ENCODE measurements around the gene ATXN2. TPM values are rescaled to one million over a fixed set of nuclear protein-coding genes. Genes with fewer than 3 reads are reported as not detected.

Gene ATXN2
- polyA plus RNA-seq, 4 donors: 67.8 to 92.8 (median 83.5) TPM

DNA sequence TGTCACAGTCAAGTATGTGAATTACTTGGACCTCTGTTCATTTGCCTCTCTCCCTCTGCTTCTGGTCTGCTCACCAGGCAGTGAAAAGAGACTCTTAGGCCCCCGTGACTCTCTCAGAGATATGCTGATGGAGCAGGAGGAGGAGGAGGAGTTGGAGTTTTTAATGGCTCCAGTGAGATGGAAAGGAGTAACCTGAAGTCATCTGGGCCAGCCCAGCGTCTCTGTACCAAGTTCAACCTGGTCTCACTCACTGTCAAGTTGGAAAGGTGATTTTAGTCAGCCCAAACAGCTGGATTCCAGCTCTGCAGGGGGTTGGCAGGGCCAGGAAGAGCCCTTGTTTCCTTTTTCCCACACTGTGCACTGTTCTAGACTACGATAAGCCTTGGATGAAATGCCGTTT is 144.8 kb downstream of the ATXN2 start:
- no peak for DNase-seq (ENCODE audit: low read depth in 4 of 4, low spot score in 3 of 4)

DNA sequence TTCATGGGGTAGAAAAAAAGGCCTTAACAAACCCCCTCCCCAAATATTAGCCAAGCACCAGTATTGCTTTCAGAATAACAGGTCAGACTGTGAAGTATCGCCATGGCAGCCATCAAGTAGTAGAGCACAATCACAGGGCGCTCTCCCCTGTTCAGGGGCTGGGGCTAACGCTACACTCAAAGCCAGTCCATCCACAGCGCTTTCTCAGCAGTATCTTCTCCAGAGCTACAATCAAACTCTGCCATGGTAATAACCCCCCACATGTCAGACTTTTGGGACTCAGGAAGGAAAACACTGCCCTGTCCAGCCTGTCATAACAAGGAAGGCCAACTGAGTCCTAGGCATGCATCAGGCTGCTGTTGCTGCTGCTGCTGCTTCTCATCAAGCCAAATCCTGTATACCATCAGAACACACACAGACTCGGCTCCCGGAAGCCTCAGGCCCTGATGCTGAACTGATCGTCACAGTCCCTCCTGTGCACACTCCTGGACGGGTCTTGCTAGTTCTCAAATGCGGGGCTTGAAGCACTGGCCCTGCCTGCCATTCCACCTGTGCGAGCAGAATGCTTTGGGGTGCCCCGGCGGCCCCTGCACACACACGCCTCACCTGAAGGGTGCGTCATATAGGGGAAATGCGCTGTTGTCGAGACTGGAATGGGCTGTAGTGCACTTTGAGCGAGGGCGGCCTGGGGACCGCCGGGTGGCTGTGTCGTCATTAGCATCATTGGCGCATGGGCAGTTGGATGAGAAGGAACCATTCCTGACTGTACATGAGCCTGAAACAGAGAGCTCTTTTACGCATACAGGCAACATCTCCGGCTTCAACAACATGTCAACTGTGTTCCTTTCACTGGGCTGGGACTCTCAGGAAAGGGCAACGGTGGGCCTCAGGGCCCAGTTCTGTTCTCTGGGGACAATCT is 145.8 kb downstream of the ATXN2 start:
- no peak for DNase-seq (ENCODE audit: low read depth in 4 of 4, low spot score in 3 of 4)

DNA sequence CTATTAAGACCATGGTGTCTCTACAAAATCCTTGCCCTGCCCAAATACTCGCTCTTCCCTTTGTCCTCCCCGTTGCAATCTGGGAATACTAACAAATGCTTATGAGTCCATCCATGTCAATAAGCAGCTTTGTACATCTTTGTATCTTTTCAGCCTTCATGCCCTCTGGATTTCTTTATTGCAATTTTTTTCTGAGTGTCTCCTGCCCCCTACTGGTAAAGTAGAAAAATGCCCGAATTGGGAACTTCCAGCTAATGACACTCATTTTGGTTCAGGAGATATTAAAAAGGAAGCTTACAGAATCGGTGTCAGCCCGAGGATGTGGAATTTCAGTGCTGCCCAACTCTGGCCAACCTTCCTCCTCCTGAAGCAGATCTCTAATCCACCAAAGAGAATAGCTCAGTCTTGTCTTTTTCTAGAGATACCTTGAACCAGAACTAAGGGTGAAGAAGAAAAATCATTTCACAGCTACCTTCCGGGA is 147.4 kb downstream of the ATXN2 start:
- no peak for DNase-seq (ENCODE audit: low read depth in 4 of 4, low spot score in 3 of 4)

DNA sequence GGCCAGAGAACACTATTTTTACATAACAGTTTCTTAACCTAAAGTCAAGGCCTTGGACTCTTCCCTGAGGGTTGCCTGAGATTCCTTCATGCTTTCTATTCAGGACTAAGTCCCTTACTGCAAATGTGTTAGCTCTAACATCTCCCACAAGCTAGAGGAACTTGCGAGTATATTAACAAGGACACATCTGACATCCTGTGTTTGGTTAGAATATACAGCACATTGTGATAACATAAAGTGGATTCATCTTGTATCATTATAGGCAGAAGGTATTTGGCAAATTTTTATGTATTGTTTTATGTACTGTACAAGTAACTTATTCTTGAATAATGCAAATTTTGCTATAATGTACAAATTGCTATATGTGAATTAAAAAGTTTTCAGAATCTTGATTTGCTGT is 147.9 kb downstream of the ATXN2 start:
- DNase-seq (ENCODE audit: low read depth in 4 of 4, low spot score in 3 of 4): no peak

DNA sequence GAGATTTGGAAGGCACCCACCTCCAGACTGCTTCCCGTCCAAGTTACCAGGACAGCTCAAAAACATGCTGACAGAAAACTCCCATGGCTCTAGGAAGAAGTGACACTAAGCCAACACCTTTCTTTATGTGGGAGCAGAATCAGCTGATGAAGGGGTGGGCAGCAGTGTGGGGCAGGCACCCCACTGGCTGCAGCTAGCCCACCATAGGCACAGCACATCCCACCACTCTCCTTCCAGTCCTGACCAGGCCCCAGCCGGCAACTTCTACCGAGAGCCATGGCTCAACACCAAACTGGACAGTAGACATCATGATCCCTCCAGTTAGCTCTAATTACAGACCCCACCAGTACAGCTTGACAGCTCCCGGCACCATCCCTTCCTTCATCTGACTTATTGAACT is 148.4 kb downstream of the ATXN2 start:
- no peak for DNase-seq (ENCODE audit: low read depth in 4 of 4, low spot score in 3 of 4)

DNA sequence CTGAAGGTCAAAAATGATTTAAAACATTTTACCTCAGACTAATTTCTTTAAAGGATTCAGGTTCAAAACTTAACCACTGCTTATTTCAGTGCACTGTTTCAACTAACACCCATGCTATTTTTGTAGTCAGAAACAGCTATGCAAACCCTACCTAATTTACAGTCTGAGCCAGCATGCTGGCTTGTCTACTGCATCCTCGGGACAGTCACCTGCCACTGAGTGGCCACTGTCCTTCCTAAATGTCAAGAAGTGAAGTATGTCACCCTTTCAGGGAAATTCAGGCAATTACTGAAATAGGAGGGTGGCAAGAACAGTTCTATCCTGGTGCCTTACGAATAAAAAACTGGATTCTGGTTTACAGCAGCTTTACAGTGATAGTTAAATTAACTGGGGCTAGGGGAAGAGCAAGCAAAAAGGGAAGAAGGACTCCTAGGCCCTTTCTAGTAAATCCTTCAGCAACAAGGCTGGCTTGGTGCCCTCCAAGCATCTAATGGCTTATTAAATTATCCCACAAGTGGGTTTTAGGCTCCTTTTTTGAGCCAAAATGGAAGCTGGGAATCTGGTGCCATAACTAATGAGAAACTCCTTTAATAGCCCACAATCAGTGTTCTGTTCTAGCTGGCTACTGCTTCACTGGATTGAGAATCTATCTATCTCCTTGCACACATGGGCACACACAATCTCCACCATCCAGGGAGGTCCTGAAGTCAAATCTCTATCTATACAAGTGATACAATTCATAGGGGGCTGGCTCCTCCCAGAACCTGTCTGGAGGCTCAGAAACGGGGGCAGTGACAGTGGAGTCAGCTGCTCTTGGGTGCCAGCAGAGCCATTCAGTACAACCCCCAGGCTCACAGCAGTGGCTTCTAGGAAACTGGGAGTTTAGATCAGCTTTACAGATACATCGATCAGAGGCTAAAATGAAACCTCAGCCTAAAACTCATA is 150.0 kb downstream of the ATXN2 start:
- DNase-seq (ENCODE audit: low read depth in 4 of 4, low spot score in 3 of 4): no peak

DNA sequence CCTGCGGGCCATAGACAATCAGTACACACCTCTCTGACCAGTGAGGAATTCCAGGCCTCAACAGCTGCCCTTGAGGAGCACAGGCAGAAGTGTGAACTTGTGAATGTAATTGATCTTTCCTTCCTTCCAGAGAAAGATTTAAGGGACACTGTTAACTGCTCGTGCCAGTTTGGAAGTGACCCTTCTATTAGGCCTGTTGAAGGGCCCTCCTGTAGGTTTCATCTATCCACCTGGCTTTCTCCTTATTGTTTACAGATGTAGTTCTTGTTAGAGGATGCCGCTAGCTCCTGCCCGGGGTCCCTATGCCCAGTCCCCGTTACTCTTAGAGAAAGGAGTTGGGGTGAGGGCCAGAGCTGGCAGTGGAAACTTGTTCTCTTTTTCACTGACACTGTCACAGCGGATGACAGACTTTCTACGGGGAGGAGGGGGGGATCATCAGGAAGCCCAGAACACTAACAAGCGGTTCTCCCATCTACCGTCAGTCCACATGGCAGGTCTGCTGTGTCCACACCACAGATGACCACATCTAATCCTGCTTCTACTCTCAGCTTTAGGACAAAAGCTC is 150.8 kb downstream of the ATXN2 start:
- DNase-seq (ENCODE audit: low read depth in 4 of 4, low spot score in 3 of 4): no peak

DNA sequence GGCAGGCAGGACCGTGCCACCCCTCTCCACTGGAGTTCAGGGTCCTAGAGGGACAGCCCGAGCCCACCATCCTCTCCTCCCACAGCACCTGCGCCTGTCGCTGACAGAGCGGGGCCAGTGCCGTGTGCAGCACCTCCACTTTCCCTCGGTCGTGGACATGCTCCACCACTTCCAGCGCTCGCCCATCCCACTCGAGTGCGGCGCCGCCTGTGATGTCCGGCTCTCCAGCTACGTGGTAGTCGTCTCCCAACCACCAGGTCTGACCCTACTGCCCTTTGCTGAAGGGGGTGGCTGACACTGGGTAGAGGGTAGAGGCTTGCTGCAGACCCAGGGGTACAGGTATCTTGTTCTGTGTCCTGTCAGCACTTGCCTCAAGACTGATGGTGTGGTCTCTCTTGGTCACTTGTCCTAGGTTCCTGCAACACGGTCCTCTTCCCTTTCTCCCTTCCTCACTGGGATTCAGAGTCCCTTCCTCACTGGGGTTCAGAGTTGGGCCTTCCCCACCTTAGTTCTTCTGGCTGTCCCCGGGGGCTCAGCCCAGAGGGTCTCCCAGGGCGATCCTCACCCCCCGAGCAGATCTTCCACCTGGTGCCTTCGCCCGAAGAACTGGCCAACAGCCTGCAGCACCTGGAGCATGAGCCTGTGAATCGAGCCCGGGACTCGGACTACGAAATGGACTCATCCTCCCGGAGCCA is 151.4 kb downstream of the ATXN2 start:
- DNase-seq (ENCODE audit: low read depth in 4 of 4, low spot score in 3 of 4): no peak

DNA sequence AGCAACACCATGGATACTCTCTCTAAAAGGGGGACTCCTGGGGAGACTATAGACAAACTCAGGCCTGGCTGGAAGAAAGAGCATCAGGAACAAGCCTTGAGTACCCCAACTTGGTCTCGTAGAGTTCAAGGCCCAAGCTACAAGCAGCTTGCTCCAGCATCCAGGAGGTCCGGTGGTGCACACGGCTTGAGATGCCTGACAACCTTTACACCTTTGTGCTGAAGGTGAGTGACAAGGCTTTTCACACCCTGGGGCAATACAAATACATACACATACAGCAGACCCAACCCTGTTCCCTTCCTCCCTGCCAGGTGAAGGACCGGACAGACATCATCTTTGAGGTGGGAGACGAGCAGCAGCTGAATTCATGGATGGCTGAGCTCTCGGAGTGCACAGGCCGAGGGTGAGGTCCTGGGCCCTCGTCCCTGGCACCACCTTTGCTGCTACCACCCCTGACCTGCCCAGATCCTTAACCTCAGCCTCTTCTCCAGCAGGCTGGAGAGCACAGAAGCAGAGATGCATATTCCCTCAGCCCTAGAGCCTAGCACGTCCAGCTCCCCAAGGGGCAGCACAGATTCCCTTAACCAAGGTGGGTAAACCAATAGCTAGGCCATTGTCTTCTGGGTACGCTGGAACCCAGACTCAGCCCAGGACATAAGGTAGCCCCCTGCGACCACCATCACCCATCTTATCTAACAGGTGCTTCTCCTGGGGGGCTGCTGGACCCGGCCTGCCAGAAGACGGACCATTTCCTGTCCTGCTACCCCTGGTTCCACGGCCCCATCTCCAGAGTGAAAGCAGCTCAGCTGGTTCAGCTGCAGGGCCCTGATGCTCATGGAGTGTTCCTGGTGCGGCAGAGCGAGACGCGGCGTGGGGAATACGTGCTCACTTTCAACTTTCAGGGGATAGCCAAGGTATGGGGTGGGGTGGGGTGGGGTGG is 152.2 kb downstream of the ATXN2 start:
- DNase-seq (ENCODE audit: low read depth in 4 of 4, low spot score in 3 of 4): no peak

DNA sequence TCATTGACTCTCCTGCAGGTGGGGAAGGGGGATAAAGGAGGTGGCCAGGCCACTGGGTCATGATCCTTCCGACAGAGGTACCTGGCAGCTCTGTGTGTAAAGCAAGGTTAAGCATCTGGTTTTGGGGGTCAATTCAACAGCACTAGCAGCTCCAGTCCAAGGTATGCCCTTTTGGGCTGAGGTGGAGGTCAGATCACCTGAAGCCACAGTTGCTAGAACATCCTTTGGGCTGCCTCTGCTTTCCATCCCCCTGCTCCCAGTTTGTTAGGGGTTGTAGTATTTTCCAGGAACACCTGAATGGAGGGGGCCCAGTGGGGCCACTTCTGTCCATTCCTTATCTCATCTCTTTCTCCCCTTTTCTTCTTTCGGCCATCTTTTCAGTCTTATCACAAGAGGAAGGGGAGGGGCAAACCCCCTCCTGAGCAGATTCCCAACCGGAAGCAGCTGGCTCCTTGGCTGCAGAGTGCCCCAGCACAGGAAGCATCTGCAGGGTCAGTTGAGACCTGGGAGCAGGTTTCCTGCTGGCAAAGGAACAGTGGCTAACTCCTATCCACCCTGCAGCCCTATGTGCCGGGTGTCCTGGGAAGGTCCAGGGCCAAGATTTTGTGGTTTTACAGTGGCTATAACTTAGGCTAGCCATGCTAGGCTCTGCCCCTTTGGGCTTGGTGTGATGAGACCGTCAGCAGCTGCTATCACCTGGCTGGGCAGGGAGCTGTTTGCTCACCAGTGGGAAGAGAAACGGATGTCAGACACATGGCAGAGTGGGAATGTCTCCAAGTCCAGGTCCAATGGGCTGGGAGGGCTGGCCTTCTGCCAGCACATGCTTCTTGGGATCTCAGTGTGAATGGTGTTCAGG is 153.2 kb downstream of the ATXN2 start:
- no peak for DNase-seq (ENCODE audit: low read depth in 4 of 4, low spot score in 3 of 4)

DNA sequence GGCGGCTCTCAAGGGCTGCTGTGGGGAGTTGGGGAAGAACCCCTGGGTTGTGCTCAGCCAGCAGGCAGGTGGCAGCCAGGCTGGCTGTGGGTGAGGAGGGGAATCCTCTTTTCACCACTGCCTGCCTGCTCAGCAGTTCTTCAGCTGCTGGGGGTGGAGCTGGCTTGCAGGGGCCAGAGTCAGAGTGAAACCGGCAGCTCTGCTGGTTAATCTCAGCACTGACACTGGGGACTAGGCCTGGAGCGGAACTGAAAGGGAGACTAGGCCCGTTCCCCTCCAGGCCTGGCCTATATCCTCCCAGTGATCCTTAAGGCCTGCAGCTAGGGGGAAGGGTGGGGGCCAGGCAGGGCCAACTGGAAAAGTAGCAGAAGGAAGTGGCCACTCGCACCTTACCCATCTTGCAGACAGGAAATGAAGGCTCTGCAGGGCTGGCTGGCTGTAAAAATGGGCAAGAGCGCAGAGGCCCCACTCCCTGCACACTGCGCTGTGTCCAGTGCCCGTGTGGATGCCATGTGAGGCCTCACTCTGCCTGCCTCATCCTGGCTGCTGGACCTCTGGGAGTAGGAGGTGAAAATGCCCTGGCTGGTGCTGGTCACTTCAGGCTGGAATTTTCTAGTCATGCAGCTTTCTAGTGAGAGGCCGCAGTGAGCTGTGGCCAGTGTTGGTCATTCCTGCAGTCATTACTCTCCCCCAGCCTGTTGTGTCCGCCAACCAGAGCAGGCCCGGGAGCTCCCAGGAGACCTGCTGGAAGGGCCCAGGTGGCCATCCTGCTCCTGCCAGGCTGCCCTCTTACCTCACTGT is 154.0 kb downstream of the ATXN2 start:
- no peak for DNase-seq (ENCODE audit: low read depth in 4 of 4, low spot score in 3 of 4)

DNA sequence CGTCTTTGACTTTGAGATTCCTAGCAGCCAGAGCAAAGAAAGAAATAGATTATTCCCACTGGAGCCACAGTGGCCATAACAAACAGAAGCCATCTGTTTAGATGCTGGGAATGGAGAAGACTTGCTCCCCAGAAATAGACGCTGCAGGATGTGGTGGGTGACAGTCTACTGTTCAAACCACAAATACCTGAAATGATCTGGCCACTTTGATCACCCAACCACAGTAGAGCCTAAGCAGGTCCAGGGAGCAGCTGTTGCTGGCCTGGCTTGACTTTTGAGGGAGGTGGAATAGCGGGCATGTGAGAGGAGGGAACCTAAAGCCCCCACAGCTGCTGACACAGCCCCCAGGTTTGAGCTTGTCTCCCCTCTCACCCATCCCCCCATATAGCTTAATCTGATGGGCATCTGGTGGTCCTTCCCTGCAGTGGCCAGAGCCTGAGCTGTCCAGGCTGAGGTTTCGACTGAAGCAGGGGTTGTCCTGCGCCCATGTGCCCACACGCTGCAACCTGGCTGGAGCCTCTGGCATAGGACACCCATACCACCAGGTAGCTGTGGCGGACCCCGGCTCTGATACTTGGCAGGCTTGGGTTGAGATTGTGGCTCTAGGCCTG is 154.7 kb downstream of the ATXN2 start:
- DNase-seq (ENCODE audit: low read depth in 4 of 4, low spot score in 3 of 4): no peak

DNA sequence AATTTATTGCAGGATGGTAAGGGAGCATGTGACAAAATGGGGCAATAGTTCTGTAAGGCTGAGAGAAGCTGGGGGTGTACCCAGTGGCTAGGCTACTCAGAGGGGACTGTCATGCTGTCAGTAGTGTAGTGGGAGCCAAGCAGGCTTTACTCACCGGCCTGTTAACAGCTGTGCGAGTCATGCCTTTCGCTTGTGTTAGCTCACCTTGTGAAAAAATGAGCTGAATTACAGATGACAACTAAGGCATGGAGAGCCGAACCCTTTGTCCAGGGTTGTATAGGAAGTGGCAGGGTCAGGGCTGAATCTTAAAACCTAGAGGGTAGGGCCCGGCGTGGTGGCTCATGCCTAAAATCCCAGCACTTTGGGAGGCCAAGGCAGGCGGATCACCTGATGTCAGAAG is 155.5 kb downstream of the ATXN2 start:
- no peak for DNase-seq (ENCODE audit: low read depth in 4 of 4, low spot score in 3 of 4)

DNA sequence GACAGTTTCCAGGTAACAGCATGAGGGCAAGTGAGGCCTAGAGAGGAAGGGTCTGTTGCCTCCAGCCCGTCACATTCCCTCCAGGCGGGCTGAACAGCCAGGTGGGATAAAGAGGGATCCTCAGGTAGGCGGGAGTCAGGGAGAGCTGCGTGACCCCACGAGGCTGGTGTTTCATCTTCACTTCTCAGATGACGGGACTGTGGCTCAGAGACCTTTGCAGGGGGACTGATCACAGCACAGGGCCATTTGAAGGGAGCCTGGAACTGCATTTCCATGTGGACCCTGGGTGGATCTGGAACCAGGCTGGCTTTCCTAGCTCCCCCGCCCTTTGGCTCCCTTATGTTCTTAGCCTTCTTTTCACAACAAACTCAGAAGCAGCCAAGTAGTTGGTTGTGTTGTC is 156.0 kb downstream of the ATXN2 start:
- no peak for DNase-seq (ENCODE audit: low read depth in 4 of 4, low spot score in 3 of 4)

DNA sequence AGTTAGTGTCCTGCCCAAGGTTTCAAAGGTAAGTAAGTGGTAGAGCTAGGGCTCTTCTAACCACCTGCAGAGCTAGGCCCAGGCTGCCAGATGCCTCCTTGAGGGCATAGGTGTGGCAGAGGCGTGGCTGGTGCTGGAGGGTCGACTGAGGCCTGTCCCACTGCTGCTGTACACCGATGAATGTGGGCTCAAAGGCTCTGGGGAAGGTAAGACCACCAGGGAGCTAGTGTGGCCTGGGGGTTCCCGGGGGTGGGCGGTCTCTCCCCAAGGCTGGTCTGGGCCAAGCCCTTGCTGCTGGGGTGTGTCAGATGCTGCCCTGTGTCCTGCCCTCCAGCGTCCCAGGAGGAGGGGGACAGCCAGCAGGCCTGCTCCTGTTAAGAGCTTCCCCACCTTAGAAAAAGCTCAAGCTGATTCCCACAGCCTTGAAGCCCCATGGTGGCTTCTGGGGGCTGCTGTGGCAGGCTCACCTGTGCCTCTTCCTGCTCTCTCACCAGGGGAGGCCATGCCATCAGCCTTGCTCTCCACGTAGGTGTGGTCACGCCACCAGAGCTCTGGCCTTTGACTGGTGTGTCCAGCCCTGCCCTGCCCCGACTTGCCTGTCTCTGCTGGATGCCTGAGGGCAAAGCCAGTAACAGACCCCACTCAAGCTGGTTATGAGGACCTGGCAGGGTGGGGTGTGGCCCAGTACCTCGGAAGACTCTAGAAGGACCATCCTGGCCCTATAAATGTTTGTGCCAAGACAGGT is 156.6 kb downstream of the ATXN2 start:
- no peak for DNase-seq (ENCODE audit: low read depth in 4 of 4, low spot score in 3 of 4)

DNA sequence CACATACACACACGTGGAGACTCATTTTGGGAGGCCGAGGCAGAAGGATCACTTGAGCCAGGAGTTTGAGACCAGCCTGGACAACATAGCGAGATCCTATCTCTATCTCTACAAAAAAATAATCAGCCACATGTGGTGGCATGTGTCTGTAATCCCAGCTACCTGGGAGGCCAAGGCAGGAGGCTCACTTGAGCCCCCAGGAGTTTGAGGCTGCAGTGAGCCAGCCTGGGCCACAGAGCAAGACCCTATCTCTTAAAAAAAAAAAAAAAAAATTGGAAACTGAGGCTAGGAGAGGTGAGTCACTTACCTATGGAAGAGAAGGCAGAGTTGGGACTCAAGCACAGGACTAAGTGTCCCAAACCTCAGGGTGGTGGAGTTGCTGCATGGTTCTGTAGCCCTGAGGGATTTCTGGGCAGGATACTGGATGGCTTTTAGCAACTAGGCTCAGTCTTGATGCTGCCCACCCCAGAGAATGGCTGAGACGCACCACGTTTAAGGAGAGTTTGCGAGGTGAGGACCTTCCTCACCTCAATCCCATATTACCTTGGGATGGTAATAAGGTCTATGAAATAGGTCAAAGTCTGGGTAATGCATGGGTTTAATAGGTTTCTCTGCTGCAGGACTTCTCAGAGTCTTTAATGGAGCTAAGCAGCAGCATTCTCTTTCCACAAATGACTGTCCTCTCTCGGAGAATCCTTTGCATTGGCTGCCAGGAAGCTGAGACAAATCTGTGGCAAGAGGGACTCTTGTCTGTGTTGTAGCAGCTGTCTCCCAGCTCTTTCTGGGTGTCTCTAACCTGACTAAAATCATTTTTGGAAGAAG is 157.8 kb downstream of the ATXN2 start:
- no peak for DNase-seq (ENCODE audit: low read depth in 4 of 4, low spot score in 3 of 4)

Measured in left renal pelvis (tissue), 4 donors.